Suppressor macrophage treated with lipopolysaccharide for 1 hour (primary cell): ENCODE data around the gene ANKRD28.
A peak's percentile ranks its signal among the peaks of the same experiment; 100 is the strongest.
"Not testable (repeated sequence)": the region's sequence is repeated elsewhere in the genome, so short reads cannot be mapped to it uniquely, and the experiment has no call there.

Source experiments
- DNase-seq, 3 donors: peaks; one replicate each; pipeline ENCODE4 v3.0.0-alpha.2; 2020 to 2022

Gene ANKRD28

GRCh38 chr3:15801298-15801697 is 3.5 kb upstream of the ANKRD28 start:
- no peak for DNase-seq

DNA sequence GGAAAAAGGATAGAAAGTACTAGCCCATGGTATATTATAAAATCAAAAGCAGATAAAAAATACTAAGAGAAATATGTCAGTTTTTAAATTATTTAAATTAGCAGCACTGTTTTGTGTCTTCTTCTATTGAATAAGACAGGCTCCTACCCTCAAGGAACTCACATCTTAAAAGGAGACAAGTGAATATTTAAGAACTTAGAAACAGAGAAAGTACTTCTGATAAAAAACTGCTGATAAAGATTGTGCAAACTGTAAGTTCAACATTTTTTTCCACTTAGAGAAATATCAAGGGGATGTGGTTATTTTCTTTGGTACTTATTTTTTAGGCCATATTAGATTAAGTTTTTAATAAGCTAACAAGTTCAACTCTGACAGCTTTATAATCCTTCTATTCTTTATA is 3.0 kb upstream of the ANKRD28 start:
- no peak for DNase-seq

- no peak for DNase-seq
Measured at GRCh38 chr3:15800327-15800726, 2.5 kb upstream of the ANKRD28 start.

GRCh38 chr3:15798533-15799245 is 910 bp upstream of the ANKRD28 start:
- DNase-seq: no peak

GRCh38 chr3:15796771-15797641 is 773 bp downstream of the ANKRD28 start:
- peak; percentile 45 to 73 (median 72) for DNase-seq

GRCh38 chr3:15796331-15796730 is 1.4 kb downstream of the ANKRD28 start:
- DNase-seq: peak in 1 of 3 donors; percentile 33

DNA sequence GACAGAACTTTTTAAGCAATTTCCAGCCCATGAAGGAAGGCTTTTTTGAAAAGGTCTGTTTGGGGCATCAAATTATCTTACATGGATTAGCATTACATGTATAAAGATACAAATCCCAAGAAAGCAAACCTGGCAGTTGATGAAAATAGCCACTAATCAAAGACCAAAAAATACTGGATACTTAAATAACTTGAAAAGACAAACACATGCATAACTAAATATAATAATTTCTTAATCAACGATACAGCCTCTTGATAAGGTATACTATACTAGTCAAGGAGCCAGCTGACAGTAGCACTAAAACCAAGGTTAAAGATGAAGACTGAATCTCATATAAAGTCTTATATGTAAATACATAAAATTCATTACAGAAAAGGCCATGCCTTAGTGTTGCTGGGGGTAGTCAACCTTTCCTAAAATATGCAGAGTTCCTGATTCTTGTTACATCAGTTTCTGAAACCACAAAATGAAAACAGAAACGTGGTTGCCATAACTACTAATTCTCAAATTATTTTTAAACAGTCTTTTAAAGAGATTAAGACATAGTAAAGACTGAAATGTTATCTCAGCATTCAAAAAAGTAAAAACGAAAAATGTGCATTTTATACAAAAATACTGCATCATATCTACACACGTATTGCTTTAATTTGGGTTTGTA is 2.0 kb downstream of the ANKRD28 start:
- peak; percentile 56 to 89 (median 82) for DNase-seq

GRCh38 chr3:15794842-15795650 is 2.7 kb downstream of the ANKRD28 start:
- peak; percentile 28 to 53 (median 42) for DNase-seq

DNA sequence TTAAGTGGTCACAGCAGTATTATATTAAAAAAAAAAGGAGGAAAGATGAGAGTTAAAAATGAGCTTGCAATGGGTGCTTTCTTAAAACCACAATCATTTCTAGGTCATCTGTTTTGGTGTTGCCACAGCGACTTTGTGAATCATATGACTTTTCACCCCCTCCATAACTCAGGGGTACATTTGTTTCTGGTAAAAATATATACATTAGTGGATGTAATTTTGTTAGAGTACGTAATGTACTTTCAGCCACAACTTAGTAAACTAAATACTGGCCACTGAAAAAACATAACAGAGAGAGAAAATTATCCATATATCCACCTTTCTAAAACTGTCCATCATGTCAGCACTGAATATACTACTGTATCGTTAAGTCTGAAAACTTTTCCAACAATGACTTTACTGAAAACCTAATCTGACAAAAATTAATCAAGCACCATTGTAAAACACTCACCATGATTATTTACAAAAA is 3.4 kb downstream of the ANKRD28 start:
- peak; percentile 48 to 78 (median 70) for DNase-seq

GRCh38 chr3:15791525-15791924 is 6.3 kb downstream of the ANKRD28 start:
- no peak for DNase-seq

DNA sequence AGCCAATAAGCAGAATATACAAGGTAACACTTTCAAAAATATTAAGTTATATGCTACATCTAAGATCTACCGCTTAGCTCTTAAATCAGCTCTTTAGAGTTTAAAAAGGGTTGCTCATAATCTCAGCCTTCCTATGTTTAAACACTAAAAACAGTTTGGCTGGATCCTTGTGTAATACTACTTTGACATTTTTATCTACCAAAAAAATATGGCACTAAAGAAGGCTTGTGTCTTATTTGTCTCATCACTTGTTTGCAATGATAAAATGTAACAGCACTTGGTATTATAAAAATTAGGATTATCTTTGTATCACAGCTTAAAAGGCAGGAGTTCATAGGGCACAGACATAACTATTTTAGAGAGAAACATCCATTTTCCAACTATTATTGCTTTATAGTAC is 9.8 kb downstream of the ANKRD28 start:
- no peak for DNase-seq

- DNase-seq: no peak
Measured at GRCh38 chr3:15787526-15787925, 10.3 kb downstream of the ANKRD28 start.

DNA sequence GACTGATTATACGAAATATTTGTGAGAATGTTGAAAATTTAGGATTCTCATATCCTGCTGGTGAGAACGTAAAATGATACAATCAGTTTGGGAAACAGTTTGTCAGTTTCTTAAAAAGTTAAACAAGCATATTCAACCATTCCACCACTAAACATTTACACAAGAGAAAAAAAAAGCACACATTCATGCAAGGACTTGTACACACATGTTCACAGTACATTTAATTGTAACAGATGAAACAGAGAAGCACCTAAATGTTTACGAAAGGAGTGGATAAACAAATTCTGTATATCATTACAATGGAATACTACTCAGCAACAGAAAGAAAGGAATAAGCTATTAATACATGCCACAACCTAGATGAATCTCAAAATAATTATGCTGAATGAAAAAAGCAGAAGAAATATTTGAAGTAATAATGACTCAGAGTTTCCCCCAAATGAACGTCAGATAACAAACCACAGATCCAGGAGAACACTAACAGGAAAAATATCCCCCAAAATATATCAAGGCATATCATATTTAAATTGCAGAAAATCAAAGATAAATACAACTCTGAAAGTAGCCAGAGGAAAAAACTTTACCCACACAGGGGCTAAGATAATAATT is 14.3 kb downstream of the ANKRD28 start:
- peak in 2 of 3 donors; percentile 38 to 50 for DNase-seq

DNA sequence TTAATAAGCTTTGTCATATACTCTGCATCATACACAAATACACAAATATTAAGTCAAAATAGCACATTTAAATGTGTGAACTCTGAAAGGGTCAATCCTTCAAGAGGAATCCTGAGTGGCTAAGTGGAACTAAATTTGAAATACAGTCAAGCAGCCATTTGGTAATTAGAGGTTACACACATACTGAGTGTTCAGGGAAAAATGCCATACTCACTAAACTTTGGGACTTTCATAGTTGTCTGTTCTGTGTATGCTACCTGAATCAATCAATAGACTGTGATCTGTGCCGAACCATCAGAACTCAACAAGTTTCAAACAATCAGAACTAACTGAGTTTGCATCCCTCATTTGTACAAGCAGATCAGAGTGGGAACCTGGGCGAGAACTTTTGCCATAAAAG is 15.3 kb downstream of the ANKRD28 start:
- DNase-seq: no peak

DNA sequence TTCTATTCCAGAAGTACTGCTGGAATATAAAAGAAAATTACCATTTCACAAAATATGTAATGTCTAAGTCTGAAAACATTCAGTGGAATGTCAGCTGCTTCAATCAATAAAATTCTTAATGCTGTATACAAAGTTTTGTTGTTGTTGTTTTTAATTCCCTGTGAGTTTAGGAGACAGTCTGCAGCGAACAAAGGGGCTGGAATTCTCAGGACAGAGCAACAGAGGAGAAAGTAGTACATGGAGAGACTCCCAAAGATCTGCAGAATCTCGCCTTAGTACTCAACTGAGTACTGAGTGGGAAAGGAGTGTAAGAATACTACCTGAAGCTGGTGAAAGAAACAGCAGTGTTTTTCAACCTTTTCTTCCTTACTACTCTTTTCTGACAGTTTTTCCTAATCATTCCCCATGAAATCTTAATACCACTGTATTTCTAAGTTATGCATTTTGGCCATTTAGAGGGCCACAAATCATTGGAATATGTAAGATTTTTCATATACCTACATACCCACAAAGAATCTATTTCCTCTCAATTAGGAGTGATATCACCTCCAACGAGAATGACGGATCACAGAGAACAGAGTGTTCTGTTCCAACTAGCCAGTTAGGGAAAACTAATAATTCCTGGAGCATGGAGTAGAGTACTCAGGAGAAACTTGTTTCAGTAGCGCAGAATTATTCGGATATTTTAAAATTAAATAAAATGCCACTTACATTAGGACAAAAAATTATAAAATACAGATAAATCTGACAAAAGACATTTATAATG is 16.0 kb downstream of the ANKRD28 start:
- DNase-seq: no peak

DNA sequence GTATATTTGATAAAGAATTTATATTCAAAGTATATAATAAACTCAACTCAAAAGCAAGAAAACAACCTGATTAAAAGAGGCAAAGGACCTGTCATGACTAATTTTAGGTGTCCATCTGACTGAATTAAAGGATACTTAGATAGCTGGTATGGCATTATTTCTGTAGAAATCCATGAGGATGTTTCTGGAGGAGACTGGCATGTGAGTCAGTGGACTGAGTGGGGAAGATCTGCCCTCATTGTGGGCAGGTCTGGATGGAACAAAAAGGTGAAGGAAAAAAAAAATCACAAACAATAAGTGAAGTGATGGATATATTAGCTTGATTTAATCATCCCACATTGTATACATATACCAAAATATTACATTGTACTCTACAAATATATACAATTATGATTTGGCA is 16.6 kb downstream of the ANKRD28 start:
- DNase-seq: no peak

- no peak for DNase-seq
Measured at GRCh38 chr3:15779111-15779510, 18.7 kb downstream of the ANKRD28 start.

DNA sequence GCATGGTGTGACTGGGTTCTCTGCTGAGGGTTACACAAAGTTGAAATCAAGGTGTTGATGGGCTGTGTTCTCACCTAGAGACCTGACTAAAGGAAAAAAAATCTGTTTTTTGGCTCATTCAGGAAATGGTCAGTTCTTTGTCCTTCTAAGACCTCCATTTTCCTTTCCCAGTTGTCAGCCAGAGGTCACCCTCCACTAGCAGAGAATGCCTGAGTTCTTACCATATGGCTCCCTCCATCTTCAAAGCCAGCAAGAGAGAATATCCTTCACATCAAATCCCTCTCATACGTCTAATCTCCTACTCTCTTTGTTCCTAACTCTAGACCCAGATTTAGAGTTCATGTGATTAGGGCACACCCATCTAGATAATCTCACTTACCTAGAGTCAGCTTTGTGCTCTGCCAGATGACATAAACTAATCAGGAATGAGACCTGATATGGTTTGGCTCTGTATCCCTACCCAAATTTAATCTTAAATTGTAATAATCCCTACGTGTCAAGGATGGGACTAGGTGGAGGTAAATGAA is 19.4 kb downstream of the ANKRD28 start:
- DNase-seq: no peak

- DNase-seq: not testable (repeated sequence)
Measured at GRCh38 chr3:15774931-15775560, 22.7 kb downstream of the ANKRD28 start.

- DNase-seq: no peak
Measured at GRCh38 chr3:15771444-15771843, 26.3 kb downstream of the ANKRD28 start.
